ENCODE data around the gene MARCHF9. TPM values are rescaled to one million over a fixed set of nuclear protein-coding genes. Genes with fewer than 3 reads are reported as not detected.

MARCHF9 gene
- total RNA-seq, 1 donor from 2014 or later, result 19.2 TPM

DNA sequence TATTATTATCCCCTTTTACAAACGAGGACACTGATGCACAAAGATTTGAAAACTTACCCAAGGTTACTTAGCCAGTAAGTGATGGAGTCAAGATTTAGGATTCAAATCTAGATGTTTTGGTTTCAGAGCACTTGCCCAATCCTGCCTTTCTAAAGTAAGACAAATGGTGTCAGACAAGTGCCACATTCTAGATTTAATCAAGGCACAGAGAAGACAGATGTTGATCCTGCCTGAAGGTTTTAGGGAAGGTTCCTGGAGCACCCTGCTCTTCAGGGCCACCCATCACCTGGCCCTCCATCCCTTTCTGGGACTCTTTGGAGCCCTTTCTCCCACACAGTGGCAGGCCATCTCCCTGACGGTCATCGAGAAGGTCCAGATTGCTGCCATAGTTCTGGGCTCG, 2.9 kb downstream of the MARCHF9 start:
- Mint-ChIP-seq H3K27ac (ENCODE audit: unreplicated experiment) (no peak overlapping the region), H3K27me3 (ENCODE audit: unreplicated experiment) (no peaks in the 10 kb centered on the region), H3K4me1 (ENCODE audit: unreplicated experiment) (peaks cover 21% of the 10 kb centered on the region), H3K36me3 (ENCODE audit: unreplicated experiment) (peaks cover 11% of the 10 kb centered on the region), H3K9me3 (ENCODE audit: unreplicated experiment) (no peaks in the 10 kb centered on the region), H3K4me3 (ENCODE audit: unreplicated experiment) (no peak overlapping the region)
- TF ChIP-seq, protein P1, sequence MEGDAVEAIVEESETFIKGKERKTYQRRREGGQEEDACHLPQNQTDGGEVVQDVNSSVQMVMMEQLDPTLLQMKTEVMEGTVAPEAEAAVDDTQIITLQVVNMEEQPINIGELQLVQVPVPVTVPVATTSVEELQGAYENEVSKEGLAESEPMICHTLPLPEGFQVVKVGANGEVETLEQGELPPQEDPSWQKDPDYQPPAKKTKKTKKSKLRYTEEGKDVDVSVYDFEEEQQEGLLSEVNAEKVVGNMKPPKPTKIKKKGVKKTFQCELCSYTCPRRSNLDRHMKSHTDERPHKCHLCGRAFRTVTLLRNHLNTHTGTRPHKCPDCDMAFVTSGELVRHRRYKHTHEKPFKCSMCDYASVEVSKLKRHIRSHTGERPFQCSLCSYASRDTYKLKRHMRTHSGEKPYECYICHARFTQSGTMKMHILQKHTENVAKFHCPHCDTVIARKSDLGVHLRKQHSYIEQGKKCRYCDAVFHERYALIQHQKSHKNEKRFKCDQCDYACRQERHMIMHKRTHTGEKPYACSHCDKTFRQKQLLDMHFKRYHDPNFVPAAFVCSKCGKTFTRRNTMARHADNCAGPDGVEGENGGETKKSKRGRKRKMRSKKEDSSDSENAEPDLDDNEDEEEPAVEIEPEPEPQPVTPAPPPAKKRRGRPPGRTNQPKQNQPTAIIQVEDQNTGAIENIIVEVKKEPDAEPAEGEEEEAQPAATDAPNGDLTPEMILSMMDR (IDR thresholded peaks at IDR 0.05), result no peak
- DNase-seq (ENCODE audit: extremely low spot score, unreplicated experiment), result no peak

DNA sequence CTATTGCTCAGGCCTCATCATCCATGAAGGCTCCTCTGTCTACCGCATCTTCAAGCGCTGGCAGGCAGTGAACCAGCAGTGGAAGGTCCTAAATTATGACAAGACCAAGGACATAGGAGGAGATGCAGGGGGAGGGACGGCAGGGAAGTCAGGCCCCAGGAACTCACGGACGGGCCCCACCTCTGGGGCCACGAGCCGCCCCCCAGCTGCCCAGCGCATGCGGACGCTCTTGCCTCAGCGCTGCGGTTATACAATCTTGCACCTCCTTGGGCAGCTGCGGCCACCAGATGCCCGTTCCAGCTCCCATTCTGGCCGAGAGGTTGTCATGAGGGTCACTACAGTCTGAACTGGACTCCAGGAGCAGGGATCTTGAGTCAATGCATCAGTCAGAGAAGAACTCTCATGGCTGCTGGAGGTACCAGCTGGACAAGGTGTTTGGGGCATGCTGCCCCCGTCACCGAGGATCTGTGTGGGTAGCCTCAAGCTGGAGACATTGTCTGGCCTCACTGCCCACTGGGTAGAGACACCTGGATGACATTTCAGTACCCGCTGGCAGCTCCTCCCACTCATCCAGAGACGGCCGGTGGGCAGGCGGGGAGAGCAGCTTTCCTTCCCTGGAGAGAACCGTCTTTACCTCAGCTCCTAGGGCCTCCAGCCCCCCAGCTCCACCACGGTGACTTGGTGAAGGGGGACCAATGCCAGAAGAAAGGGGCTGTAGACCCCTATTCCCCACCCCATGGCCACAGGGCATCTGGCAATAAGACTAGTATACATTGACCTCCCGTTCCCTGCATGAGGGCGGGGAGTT, 3.9 kb downstream of the MARCHF9 start:
- H3K27me3 Mint-ChIP-seq (ENCODE audit: unreplicated experiment), result peaks cover 9% of the 10 kb centered on the region

DNA sequence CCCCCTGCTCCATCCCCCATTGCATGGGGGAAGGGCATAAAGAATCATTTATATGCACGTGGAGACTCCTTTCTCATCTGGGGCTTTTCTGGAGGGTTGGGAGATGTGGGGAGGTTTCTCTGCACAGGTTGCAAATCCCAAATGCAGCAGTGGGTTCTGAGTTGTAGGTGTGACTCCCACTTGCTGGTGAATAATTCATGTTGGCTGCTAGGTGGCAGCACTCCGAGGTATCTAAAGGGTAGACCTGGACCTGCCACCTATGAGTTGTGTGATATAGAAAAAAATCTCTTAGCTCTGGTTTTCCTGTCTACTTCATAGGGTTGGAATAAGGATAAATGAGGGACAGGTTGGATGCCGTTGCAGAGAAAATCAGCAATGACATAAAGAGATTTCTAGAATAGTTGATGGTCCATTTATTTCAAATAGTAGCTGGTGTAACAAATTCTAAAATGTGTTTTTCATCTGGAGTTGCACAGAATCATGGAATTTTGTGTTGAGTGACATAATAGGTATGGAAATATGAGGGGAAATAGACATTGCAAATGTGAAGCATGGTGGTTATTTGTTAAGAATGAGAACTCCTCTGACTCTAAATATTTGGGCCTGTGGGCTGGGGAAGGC, 4.6 kb downstream of the MARCHF9 start:
- DNase-seq (ENCODE audit: extremely low spot score, unreplicated experiment), result no peak
- TF ChIP-seq, protein P1 (IDR thresholded peaks at IDR 0.05), result peak; percentile 49
- H3K4me1 Mint-ChIP-seq (ENCODE audit: unreplicated experiment), result peaks cover 16% of the 10 kb centered on the region
- no peak overlapping the region for H3K27ac Mint-ChIP-seq (ENCODE audit: unreplicated experiment)
- H3K36me3 Mint-ChIP-seq (ENCODE audit: unreplicated experiment), result peaks cover 11% of the 10 kb centered on the region
- no peak overlapping the region for H3K4me3 Mint-ChIP-seq (ENCODE audit: unreplicated experiment)
- no peaks in the 10 kb centered on the region for H3K9me3 Mint-ChIP-seq (ENCODE audit: unreplicated experiment)
- peaks cover 16% of the 10 kb centered on the region for H3K27me3 Mint-ChIP-seq (ENCODE audit: unreplicated experiment)

More for the DNA sequence above, 3.9 kb downstream of the MARCHF9 start:
- peaks cover 18% of the 10 kb centered on the region for H3K4me1 Mint-ChIP-seq (ENCODE audit: unreplicated experiment)
- DNase-seq (ENCODE audit: extremely low spot score, unreplicated experiment), result no peak
- H3K4me3 Mint-ChIP-seq (ENCODE audit: unreplicated experiment), result no peak overlapping the region
- H3K9me3 Mint-ChIP-seq (ENCODE audit: unreplicated experiment), result no peaks in the 10 kb centered on the region
- TF ChIP-seq, protein P1 (IDR thresholded peaks at IDR 0.05), result no peak
- peaks cover 11% of the 10 kb centered on the region for H3K36me3 Mint-ChIP-seq (ENCODE audit: unreplicated experiment)
- no peak overlapping the region for H3K27ac Mint-ChIP-seq (ENCODE audit: unreplicated experiment)

DNA sequence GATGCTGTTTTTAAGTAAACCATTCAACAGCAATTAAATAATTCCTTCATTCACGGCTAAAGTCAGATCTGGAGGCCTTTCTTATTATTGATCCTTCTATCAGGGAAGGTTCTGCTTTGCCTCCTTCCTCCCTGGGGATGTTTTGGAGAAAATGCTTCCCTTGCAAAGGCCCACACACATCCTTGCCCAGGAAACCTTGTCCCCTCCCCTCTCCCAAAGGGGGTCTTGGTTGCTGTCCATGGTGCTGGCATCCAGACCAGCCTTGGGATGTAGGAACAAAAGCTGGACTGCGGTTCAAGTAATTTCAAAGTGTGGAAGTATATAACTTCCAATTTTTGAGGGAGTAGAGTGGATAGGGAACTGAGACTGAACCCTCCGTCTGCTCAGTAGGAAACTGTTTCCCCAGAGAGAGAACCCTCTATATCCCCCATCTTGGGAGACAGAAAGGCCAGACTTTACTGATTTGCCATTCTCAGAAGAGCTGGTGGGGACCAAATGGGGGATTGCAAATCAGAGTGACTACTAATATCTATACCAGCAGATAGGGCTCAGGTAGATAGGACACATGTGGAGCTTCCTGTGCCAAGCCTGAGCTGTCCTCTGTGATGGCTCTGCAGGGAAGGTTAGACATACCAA, 5.6 kb downstream of the MARCHF9 start:
- Mint-ChIP-seq H3K36me3 (ENCODE audit: unreplicated experiment) (peaks cover 11% of the 10 kb centered on the region), H3K27me3 (ENCODE audit: unreplicated experiment) (peaks cover 25% of the 10 kb centered on the region), H3K4me3 (ENCODE audit: unreplicated experiment) (no peak overlapping the region), H3K27ac (ENCODE audit: unreplicated experiment) (no peak overlapping the region), H3K4me1 (ENCODE audit: unreplicated experiment) (peaks cover 18% of the 10 kb centered on the region), H3K9me3 (ENCODE audit: unreplicated experiment) (no peaks in the 10 kb centered on the region)
- TF ChIP-seq, protein P1 (IDR thresholded peaks at IDR 0.05), result no peak
- no peak for DNase-seq (ENCODE audit: extremely low spot score, unreplicated experiment)
